ENCODE measurements around the gene TLDC2. TPM values are rescaled to one million over a fixed set of nuclear protein-coding genes. Genes with fewer than 3 reads are reported as not detected.

Gene TLDC2
- total RNA-seq, 1 experiment from 2014 or later, result 0.17 TPM

DNA sequence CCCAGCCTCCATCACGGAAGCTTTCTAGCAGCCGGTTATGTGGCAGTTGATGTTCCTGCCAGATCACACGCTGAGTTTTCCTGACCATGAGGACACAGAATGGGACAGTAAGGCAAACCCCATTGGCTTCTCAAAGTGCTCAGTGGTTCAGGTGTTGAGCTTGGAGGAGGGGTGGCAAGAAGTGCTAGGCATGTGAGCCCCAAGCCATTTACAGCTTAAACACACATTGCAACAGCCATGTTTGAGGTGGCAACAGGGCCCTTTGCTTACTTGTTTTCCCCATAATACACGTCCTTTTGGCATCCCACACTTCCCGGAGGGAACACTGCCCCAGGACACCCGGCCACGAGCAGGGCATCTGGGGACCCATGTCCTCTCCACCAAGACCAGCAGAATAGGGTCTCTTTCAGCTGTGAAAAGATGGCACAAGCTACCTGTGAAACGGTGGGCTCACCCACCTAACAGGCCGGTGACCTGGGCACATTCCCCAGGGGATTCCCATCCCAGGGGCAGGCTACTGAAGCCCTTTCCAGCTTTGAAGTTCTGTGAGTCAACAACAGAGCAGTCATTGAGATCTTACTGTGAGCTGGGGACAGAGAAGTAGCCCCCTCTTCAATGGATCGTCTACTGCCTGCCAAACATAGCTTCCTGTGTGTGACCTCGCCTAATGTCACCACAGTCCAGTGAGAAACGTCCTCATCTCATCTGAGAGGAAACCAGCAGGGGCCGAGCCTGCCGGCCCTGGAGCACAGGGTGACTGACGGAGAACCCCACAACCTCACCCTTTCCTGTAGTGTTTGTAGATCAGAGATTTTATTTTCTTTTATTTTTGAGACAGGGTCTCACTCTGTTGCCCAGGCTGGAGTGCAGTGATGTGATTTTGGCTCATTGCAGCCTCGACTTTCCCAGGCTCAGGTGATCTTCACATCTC is 4.0 kb upstream of the TLDC2 start:
- no peaks in the 10 kb centered on the region for H3K27me3 Mint-ChIP-seq (ENCODE audit: low read depth)
- no peaks in the 10 kb centered on the region for H3K4me1 Mint-ChIP-seq
- DNase-seq (ENCODE audit: low spot score), result no peak
- no peaks in the 10 kb centered on the region for H3K36me3 Mint-ChIP-seq
- TF ChIP-seq GABPB1 (CRISPR knock-in tag; IDR thresholded peaks at IDR 0.05), result peak; percentile 79
- TF ChIP-seq, protein P1, sequence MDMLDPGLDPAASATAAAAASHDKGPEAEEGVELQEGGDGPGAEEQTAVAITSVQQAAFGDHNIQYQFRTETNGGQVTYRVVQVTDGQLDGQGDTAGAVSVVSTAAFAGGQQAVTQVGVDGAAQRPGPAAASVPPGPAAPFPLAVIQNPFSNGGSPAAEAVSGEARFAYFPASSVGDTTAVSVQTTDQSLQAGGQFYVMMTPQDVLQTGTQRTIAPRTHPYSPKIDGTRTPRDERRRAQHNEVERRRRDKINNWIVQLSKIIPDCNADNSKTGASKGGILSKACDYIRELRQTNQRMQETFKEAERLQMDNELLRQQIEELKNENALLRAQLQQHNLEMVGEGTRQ (CRISPR knock-in tag; IDR thresholded peaks at IDR 0.05), result no peak
- ChIA-PET CTCF (interaction anchor here (0.6 to 1.6 kb wide), 12 partner anchors 9 to 280 kb away, joined by 3 to 8 read pairs (median 3); partner anchors contain the start of gene DSN1), POLR2A (no interaction called here)
- no peak for ATAC-seq
- H3K9me3 Mint-ChIP-seq, result no peaks in the 10 kb centered on the region
- H3K27ac Mint-ChIP-seq, result no peak overlapping the region
- no peak overlapping the region for H3K4me3 Mint-ChIP-seq

DNA sequence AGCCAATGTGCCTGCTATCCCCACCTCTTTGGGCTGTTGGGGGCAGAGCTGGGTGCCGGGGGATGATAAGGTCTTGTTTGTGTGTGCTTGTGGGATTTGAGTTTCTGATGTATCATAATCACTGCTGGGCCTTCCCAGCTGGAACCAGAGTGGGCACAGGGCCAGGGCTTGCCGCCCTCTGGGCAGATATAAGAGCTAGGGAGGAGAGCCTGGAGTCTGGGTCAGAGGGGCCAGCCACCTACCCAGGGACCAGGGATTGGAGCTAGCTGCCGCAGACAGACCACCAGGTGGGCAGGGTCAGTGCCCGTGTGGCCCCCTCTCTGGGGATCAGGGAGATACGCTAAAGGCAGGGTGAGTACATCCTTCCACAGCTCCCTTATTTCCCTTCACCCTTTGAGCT is 3.1 kb upstream of the TLDC2 start:
- no peak overlapping the region for H3K27ac Mint-ChIP-seq
- no peak overlapping the region for H3K4me3 Mint-ChIP-seq
- ATAC-seq (no peak), DNase-seq (ENCODE audit: low spot score) (no peak)
- no peaks in the 10 kb centered on the region for H3K27me3 Mint-ChIP-seq (ENCODE audit: low read depth)
- H3K9me3 Mint-ChIP-seq, result no peaks in the 10 kb centered on the region
- ChIA-PET POLR2A (no interaction called here), CTCF (interaction anchor here (1.1 to 1.6 kb wide), 7 partner anchors 9 to 99 kb away, joined by 3 to 8 read pairs (median 3); partner anchors contain the start of gene DSN1)
- H3K4me1 Mint-ChIP-seq, result no peaks in the 10 kb centered on the region
- TF ChIP-seq SMAD4 (CRISPR knock-in tag; IDR thresholded peaks at IDR 0.05) (no peak), ESRRA (CRISPR knock-in tag; IDR thresholded peaks at IDR 0.05; ENCODE audit: borderline replicate concordance) (no peak), IRF2 (CRISPR knock-in tag; IDR thresholded peaks at IDR 0.05; ENCODE audit: borderline replicate concordance, low read depth) (no peak), OVOL2 (CRISPR knock-in tag; IDR thresholded peaks at IDR 0.05; ENCODE audit: borderline replicate concordance) (no peak), TCF7 (CRISPR knock-in tag; IDR thresholded peaks at IDR 0.05; ENCODE audit: low read depth) (no peak), SMAD3 (CRISPR knock-in tag; IDR thresholded peaks at IDR 0.05; ENCODE audit: borderline replicate concordance) (no peak), ZNF396 (CRISPR knock-in tag; IDR thresholded peaks at IDR 0.05; ENCODE audit: borderline replicate concordance) (no peak), ZNF138 (CRISPR knock-in tag; conservative IDR thresholded peaks at IDR 0.05) (no peak), CBFB (CRISPR knock-in tag; IDR thresholded peaks at IDR 0.05; ENCODE audit: low read depth) (no peak), PRRX2 (CRISPR knock-in tag; IDR thresholded peaks at IDR 0.05) (no peak), ETV6 (CRISPR knock-in tag; IDR thresholded peaks at IDR 0.05) (no peak), NR2C2 (CRISPR knock-in tag; IDR thresholded peaks at IDR 0.05) (no peak), JUN (CRISPR knock-in tag; IDR thresholded peaks at IDR 0.05) (no peak)
- TF ChIP-seq, protein P2, sequence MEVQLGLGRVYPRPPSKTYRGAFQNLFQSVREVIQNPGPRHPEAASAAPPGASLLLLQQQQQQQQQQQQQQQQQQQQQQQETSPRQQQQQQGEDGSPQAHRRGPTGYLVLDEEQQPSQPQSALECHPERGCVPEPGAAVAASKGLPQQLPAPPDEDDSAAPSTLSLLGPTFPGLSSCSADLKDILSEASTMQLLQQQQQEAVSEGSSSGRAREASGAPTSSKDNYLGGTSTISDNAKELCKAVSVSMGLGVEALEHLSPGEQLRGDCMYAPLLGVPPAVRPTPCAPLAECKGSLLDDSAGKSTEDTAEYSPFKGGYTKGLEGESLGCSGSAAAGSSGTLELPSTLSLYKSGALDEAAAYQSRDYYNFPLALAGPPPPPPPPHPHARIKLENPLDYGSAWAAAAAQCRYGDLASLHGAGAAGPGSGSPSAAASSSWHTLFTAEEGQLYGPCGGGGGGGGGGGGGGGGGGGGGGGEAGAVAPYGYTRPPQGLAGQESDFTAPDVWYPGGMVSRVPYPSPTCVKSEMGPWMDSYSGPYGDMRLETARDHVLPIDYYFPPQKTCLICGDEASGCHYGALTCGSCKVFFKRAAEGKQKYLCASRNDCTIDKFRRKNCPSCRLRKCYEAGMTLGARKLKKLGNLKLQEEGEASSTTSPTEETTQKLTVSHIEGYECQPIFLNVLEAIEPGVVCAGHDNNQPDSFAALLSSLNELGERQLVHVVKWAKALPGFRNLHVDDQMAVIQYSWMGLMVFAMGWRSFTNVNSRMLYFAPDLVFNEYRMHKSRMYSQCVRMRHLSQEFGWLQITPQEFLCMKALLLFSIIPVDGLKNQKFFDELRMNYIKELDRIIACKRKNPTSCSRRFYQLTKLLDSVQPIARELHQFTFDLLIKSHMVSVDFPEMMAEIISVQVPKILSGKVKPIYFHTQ (CRISPR knock-in tag; IDR thresholded peaks at IDR 0.05), result no peak
- TF ChIP-seq, protein P3, sequence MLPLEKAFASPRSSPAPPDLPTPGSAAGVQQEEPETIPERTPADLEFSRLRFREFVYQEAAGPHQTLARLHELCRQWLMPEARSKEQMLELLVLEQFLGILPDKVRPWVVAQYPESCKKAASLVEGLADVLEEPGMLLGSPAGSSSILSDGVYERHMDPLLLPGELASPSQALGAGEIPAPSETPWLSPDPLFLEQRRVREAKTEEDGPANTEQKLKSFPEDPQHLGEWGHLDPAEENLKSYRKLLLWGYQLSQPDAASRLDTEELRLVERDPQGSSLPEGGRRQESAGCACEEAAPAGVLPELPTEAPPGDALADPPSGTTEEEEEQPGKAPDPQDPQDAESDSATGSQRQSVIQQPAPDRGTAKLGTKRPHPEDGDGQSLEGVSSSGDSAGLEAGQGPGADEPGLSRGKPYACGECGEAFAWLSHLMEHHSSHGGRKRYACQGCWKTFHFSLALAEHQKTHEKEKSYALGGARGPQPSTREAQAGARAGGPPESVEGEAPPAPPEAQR (CRISPR knock-in tag; IDR thresholded peaks at IDR 0.05), result no peak
- TF ChIP-seq, protein P4, sequence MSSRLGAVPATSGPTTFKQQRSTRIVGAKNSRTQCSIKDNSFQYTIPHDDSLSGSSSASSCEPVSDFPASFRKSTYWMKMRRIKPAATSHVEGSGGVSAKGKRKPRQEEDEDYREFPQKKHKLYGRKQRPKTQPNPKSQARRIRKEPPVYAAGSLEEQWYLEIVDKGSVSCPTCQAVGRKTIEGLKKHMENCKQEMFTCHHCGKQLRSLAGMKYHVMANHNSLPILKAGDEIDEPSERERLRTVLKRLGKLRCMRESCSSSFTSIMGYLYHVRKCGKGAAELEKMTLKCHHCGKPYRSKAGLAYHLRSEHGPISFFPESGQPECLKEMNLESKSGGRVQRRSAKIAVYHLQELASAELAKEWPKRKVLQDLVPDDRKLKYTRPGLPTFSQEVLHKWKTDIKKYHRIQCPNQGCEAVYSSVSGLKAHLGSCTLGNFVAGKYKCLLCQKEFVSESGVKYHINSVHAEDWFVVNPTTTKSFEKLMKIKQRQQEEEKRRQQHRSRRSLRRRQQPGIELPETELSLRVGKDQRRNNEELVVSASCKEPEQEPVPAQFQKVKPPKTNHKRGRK (CRISPR knock-in tag; IDR thresholded peaks at IDR 0.05; ENCODE audit: borderline replicate concordance), result no peak
- TF ChIP-seq, protein P5, sequence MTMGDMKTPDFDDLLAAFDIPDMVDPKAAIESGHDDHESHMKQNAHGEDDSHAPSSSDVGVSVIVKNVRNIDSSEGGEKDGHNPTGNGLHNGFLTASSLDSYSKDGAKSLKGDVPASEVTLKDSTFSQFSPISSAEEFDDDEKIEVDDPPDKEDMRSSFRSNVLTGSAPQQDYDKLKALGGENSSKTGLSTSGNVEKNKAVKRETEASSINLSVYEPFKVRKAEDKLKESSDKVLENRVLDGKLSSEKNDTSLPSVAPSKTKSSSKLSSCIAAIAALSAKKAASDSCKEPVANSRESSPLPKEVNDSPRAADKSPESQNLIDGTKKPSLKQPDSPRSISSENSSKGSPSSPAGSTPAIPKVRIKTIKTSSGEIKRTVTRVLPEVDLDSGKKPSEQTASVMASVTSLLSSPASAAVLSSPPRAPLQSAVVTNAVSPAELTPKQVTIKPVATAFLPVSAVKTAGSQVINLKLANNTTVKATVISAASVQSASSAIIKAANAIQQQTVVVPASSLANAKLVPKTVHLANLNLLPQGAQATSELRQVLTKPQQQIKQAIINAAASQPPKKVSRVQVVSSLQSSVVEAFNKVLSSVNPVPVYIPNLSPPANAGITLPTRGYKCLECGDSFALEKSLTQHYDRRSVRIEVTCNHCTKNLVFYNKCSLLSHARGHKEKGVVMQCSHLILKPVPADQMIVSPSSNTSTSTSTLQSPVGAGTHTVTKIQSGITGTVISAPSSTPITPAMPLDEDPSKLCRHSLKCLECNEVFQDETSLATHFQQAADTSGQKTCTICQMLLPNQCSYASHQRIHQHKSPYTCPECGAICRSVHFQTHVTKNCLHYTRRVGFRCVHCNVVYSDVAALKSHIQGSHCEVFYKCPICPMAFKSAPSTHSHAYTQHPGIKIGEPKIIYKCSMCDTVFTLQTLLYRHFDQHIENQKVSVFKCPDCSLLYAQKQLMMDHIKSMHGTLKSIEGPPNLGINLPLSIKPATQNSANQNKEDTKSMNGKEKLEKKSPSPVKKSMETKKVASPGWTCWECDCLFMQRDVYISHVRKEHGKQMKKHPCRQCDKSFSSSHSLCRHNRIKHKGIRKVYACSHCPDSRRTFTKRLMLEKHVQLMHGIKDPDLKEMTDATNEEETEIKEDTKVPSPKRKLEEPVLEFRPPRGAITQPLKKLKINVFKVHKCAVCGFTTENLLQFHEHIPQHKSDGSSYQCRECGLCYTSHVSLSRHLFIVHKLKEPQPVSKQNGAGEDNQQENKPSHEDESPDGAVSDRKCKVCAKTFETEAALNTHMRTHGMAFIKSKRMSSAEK (CRISPR knock-in tag; IDR thresholded peaks at IDR 0.05; ENCODE audit: borderline replicate concordance), result no peak
- no peaks in the 10 kb centered on the region for H3K36me3 Mint-ChIP-seq

All from WTC11 (cell line).